KOPT-K1 (cell line): ENCODE results near the gene SASS6.
"Not testable (repeated sequence)": the region's sequence is repeated elsewhere in the genome, so short reads cannot be mapped to it uniquely, and the experiment has no call there.

Experiments used
- H3K27ac ChIP-seq: fragments of 200-600 bp; sonication (generic); 2 replicates; pipeline ENCODE4 v1.5.1; 2016; ENCODE audit warnings: antibody characterized with exemption, mild to moderate bottlenecking, low read depth, low read length; ENCODE audit not compliant: poor library complexity, severe bottlenecking
- H3K36me3 ChIP-seq: fragments of 200-600 bp; sonication (generic); 2 replicates; pipeline ENCODE4 v1.5.1; 2017; ENCODE audit warnings: antibody characterized with exemption, mild to moderate bottlenecking, low read length, moderate library complexity; ENCODE audit not compliant: insufficient read depth
- H3K9me3 ChIP-seq: fragments of 200-600 bp; sonication (generic); 2 replicates; pipeline ENCODE4 v1.5.1; 2017; ENCODE audit warnings: antibody characterized with exemption, low read length, mild to moderate bottlenecking; ENCODE audit not compliant: insufficient read depth, poor library complexity, severe bottlenecking

SASS6 gene

GRCh38 chr1:100076319-100076718 lies 56.4 kb downstream of the SASS6 start:
- Histone ChIP-seq H3K36me3 (peaks cover 99% of the 10 kb centered on the region), H3K9me3 (no peaks in the 10 kb centered on the region), H3K27ac (no peak overlapping the region)

GRCh38 chr1:100075773-100076172 lies 57.0 kb downstream of the SASS6 start:
- Histone ChIP-seq H3K27ac (no peak overlapping the region), H3K36me3 (peaks cover 99% of the 10 kb centered on the region), H3K9me3 (no peaks in the 10 kb centered on the region)

- H3K36me3 ChIP-seq: peaks cover 99% of the 10 kb centered on the region
- H3K27ac ChIP-seq: no peak overlapping the region
- no peaks in the 10 kb centered on the region for H3K9me3 ChIP-seq
Measured at GRCh38 chr1:100074604-100075395, 57.9 kb downstream of the SASS6 start.

- Histone ChIP-seq H3K36me3 (peaks cover 99% of the 10 kb centered on the region), H3K9me3 (no peaks in the 10 kb centered on the region), H3K27ac (no peak overlapping the region)
Measured at GRCh38 chr1:100073531-100073930, 59.2 kb downstream of the SASS6 start.

GRCh38 chr1:100070201-100070939 lies 62.4 kb downstream of the SASS6 start:
- H3K9me3 ChIP-seq: no peaks in the 10 kb centered on the region
- H3K36me3 ChIP-seq: peaks cover 98% of the 10 kb centered on the region
- no peak overlapping the region for H3K27ac ChIP-seq

GRCh38 chr1:100065969-100066227 lies 66.8 kb downstream of the SASS6 start:
- H3K27ac ChIP-seq: peak overlapping the region; percentile 21
- H3K36me3 ChIP-seq: peaks cover 98% of the 10 kb centered on the region
- H3K9me3 ChIP-seq: no peaks in the 10 kb centered on the region

GRCh38 chr1:100065183-100065968 lies 67.4 kb downstream of the SASS6 start:
- peak overlapping the region; percentile 21 for H3K27ac ChIP-seq
- H3K9me3 ChIP-seq: no peaks in the 10 kb centered on the region
- peaks cover 98% of the 10 kb centered on the region for H3K36me3 ChIP-seq

GRCh38 chr1:100061681-100062080 lies 71.0 kb downstream of the SASS6 start:
- Histone ChIP-seq H3K27ac (no peak overlapping the region), H3K9me3 (no peaks in the 10 kb centered on the region), H3K36me3 (peaks cover 99% of the 10 kb centered on the region)

GRCh38 chr1:100053727-100054126 lies 79.0 kb downstream of the SASS6 start:
- H3K36me3 ChIP-seq: peaks cover 70% of the 10 kb centered on the region
- no peak overlapping the region for H3K27ac ChIP-seq
- H3K9me3 ChIP-seq: no peaks in the 10 kb centered on the region

GRCh38 chr1:100053119-100053518 lies 79.6 kb downstream of the SASS6 start:
- H3K9me3 ChIP-seq: no peaks in the 10 kb centered on the region
- no peak overlapping the region for H3K27ac ChIP-seq
- H3K36me3 ChIP-seq: peaks cover 64% of the 10 kb centered on the region

GRCh38 chr1:100051893-100052292 lies 80.8 kb downstream of the SASS6 start:
- Histone ChIP-seq H3K36me3 (peaks cover 52% of the 10 kb centered on the region), H3K27ac (no peak overlapping the region), H3K9me3 (no peaks in the 10 kb centered on the region)

GRCh38 chr1:100051401-100051800 lies 81.3 kb downstream of the SASS6 start:
- no peak overlapping the region for H3K27ac ChIP-seq
- peaks cover 47% of the 10 kb centered on the region for H3K36me3 ChIP-seq
- H3K9me3 ChIP-seq: no peaks in the 10 kb centered on the region

- Histone ChIP-seq H3K27ac (peak overlapping the region; percentile 32), H3K9me3 (no peaks in the 10 kb centered on the region), H3K36me3 (peaks cover 42% of the 10 kb centered on the region)
Measured at GRCh38 chr1:100050139-100050538, 82.6 kb downstream of the SASS6 start.

GRCh38 chr1:100047235-100047708 lies 85.5 kb downstream of the SASS6 start:
- H3K9me3 ChIP-seq, H3K27ac ChIP-seq: not testable (repeated sequence)
- peaks cover 48% of the 10 kb centered on the region for H3K36me3 ChIP-seq

- Histone ChIP-seq H3K27ac (no peak overlapping the region), H3K36me3 (peaks cover 27% of the 10 kb centered on the region), H3K9me3 (no peaks in the 10 kb centered on the region)
Measured at GRCh38 chr1:100045206-100045605, 87.5 kb downstream of the SASS6 start.
